BLaER1 treated with 17β-estradiol and CSF1 and Interleukin-3, amounts not matched to agents 10 nM and 100 nM (cell line): ENCODE measurements around the gene METAP1D.

Experiments used
- H3K27ac ChIP-seq, 11 experiments: shearing (Covaris generic); formaldehyde crosslinking; 2 replicates each; pipeline ENCODE4 v1.8.1; 2022
- H3K27me3 ChIP-seq, 11 experiments: shearing (Covaris generic); formaldehyde crosslinking; 2 replicates each; pipeline ENCODE4 v1.8.1; 2022
- H3K36me3 ChIP-seq, 11 experiments: shearing (Covaris generic); formaldehyde crosslinking; 2 replicates each; pipeline ENCODE4 v1.8.1; 2022
- H3K4me1 ChIP-seq, 10 experiments: shearing (Covaris generic); formaldehyde crosslinking; 2 replicates each; pipeline ENCODE4 v1.8.1; 2022
- H3K4me2 ChIP-seq, 11 experiments: shearing (Covaris generic); formaldehyde crosslinking; 2 replicates each; pipeline ENCODE4 v1.8.1; 2022
- H3K4me3 ChIP-seq, 10 experiments: shearing (Covaris generic); formaldehyde crosslinking; 2 replicates each; pipeline ENCODE4 v1.8.1; 2022
- H3K9ac ChIP-seq, 11 experiments: shearing (Covaris generic); formaldehyde crosslinking; 2 replicates each; pipeline ENCODE4 v1.8.1; 2022
- H3K9me3 ChIP-seq, 11 experiments: shearing (Covaris generic); formaldehyde crosslinking; replicated peaks in 1 of 11; 2 replicates each; pipeline ENCODE4 v1.8.1; 2022
- H4K20me1 ChIP-seq, 11 experiments: shearing (Covaris generic); formaldehyde crosslinking; 2 replicates each; pipeline ENCODE4 v1.8.1; 2022
- Cebpa-rat ChIP-seq, 11 experiments: shearing (Covaris generic); IDR thresholded peaks; 2 replicates each; pipeline ENCODE4 v1.8.1; 2022

METAP1D gene

GRCh38 chr2:172088245-172089004 lies 88.7 kb downstream of the METAP1D start:
- peaks cover 11 to 29% (median 17%) of the 10 kb centered on the region in 10 experiments; a peak in 19 of 20 replicates for H3K4me1 ChIP-seq
- H4K20me1 ChIP-seq = peaks cover 0 to 98% (median 92%) of the 10 kb centered on the region in 11 experiments; a peak in 19 of 22 replicates
- H3K9me3 ChIP-seq = peaks cover 9 to 31% (median 18%) of the 10 kb centered on the region in 11 experiments; a peak in 21 of 22 replicates
- H3K27me3 ChIP-seq = peaks cover 100% of the 10 kb centered on the region in 11 experiments
- no peak overlapping the region for H3K9ac ChIP-seq
- H3K4me3 ChIP-seq = no peak overlapping the region
- H3K27ac ChIP-seq = no peak overlapping the region
- TF ChIP-seq Cebpa-rat (IDR thresholded peaks at IDR 0.05) = no peak
- H3K36me3 ChIP-seq = no peaks in the 10 kb centered on the region
- H3K4me2 ChIP-seq = no peak overlapping the region

DNA sequence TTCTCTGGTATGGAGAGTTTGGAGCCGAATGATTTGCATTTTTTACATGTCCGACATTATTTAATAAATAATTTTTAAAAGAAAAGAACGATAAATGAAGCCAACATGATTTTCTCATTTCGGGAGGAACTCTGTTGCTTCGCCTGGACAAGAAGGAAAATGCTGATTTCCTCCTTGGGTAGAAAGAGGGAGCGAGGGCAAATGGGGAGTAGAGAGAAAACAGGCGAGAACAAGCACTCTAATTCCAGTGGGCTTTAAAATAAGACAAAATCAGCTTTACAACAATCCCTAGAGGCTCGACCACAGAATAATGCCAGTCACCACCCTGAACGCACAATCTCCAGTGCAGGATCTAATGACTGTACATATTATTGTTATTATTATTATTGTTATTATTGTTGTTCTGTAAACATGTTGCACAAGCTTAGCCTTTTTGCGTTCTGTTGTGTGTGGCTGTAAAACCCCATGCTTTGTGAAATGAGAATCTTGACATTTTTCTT lies 89.3 kb downstream of the METAP1D start:
- peaks cover 0 to 98% (median 92%) of the 10 kb centered on the region in 11 experiments; a peak in 19 of 22 replicates for H4K20me1 ChIP-seq
- no peaks in the 10 kb centered on the region for H3K36me3 ChIP-seq
- peaks cover 10 to 24% (median 17%) of the 10 kb centered on the region in 10 experiments; a peak in 19 of 20 replicates for H3K4me1 ChIP-seq
- H3K27me3 ChIP-seq = peaks cover 100% of the 10 kb centered on the region in 11 experiments
- H3K27ac ChIP-seq = no peak overlapping the region
- peaks cover 9 to 31% (median 18%) of the 10 kb centered on the region in 11 experiments; a peak in 21 of 22 replicates for H3K9me3 ChIP-seq
- no peak for TF ChIP-seq Cebpa-rat (IDR thresholded peaks at IDR 0.05)
- H3K4me2 ChIP-seq = no peak overlapping the region
- H3K4me3 ChIP-seq = no peak overlapping the region
- H3K9ac ChIP-seq = no peak overlapping the region

GRCh38 chr2:172089633-172090032 lies 89.9 kb downstream of the METAP1D start:
- Histone ChIP-seq H3K27ac (no peak overlapping the region), H3K4me3 (no peak overlapping the region), H3K9me3 (peaks cover 9 to 31% (median 18%) of the 10 kb centered on the region in 11 experiments; a peak in 21 of 22 replicates), H3K36me3 (no peaks in the 10 kb centered on the region), H3K27me3 (peaks cover 100% of the 10 kb centered on the region in 11 experiments), H4K20me1 (peaks cover 0 to 98% (median 92%) of the 10 kb centered on the region in 11 experiments; a peak in 19 of 22 replicates), H3K4me1 (peaks cover 5 to 20% (median 12%) of the 10 kb centered on the region in 10 experiments; a peak in 19 of 20 replicates), H3K9ac (no peak overlapping the region), H3K4me2 (no peak overlapping the region)
- no peak for TF ChIP-seq Cebpa-rat (IDR thresholded peaks at IDR 0.05)

- Histone ChIP-seq H3K27me3 (peaks cover 100% of the 10 kb centered on the region in 11 experiments), H3K4me3 (no peak overlapping the region), H3K9me3 (peaks cover 9 to 31% (median 18%) of the 10 kb centered on the region in 11 experiments; a peak in 21 of 22 replicates), H3K9ac (no peak overlapping the region), H3K4me1 (peaks cover 3 to 20% (median 12%) of the 10 kb centered on the region in 10 experiments; a peak in 19 of 20 replicates), H3K27ac (no peak overlapping the region), H4K20me1 (peaks cover 0 to 98% (median 92%) of the 10 kb centered on the region in 11 experiments; a peak in 19 of 22 replicates), H3K4me2 (no peak overlapping the region), H3K36me3 (no peaks in the 10 kb centered on the region)
- no peak for TF ChIP-seq Cebpa-rat (IDR thresholded peaks at IDR 0.05)
These were observed 90.5 kb downstream of the METAP1D start for GRCh38 chr2:172090044-172090961.

DNA sequence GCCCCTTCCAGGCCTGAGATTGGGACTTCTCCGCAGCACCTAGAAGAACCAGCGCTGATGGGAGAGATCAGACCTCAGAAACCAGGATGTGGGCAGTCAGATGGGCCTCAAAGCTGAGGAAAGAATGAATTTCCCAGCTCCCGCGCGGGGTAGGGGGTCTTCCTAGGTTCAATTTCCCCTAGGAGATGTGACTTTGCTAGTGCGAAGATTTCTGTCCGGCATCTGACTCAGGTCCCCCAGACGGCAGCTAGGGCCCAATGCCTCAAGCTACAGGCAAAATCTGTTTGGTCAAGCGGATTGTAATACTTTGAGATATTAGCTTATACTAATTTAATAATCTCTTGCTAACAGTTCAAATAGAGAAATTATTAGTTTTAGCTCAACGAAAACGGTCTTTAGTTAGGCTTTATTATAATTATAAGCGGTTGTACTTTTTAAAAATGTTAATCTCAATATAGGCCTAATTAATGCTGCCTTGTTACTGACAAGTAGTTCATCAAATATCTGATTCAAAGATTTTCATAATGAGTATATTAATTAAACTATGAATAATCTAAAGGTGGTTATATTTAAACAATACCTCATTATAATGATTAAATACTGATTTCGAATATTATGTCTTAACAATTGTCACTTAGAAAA lies 91.4 kb downstream of the METAP1D start:
- Histone ChIP-seq H3K4me3 (no peak overlapping the region), H3K4me1 (peaks cover 9 to 22% (median 15%) of the 10 kb centered on the region in 10 experiments; a peak in 19 of 20 replicates), H3K27ac (no peak overlapping the region), H4K20me1 (peaks cover 0 to 98% (median 92%) of the 10 kb centered on the region in 11 experiments; a peak in 19 of 22 replicates), H3K4me2 (no peak overlapping the region), H3K27me3 (peaks cover 100% of the 10 kb centered on the region in 11 experiments), H3K36me3 (no peaks in the 10 kb centered on the region), H3K9me3 (peaks cover 9 to 25% (median 18%) of the 10 kb centered on the region in 11 experiments; a peak in 21 of 22 replicates), H3K9ac (no peak overlapping the region)
- no peak for TF ChIP-seq Cebpa-rat (IDR thresholded peaks at IDR 0.05)

- no peak for TF ChIP-seq Cebpa-rat (IDR thresholded peaks at IDR 0.05)
- Histone ChIP-seq H3K4me1 (peaks cover 10 to 26% (median 20%) of the 10 kb centered on the region in 10 experiments), H3K9ac (no peak overlapping the region), H3K27ac (no peak overlapping the region), H3K4me3 (no peak overlapping the region), H3K27me3 (peaks cover 100% of the 10 kb centered on the region in 11 experiments), H3K9me3 (peaks cover 9 to 17% (median 13%) of the 10 kb centered on the region in 11 experiments; a peak in 21 of 22 replicates), H4K20me1 (peaks cover 0 to 98% (median 92%) of the 10 kb centered on the region in 11 experiments; a peak in 19 of 22 replicates), H3K4me2 (no peak overlapping the region), H3K36me3 (no peaks in the 10 kb centered on the region)
These were observed 92.2 kb downstream of the METAP1D start for GRCh38 chr2:172091761-172092566.

- Histone ChIP-seq H3K4me2 (no peak overlapping the region), H3K9ac (no peak overlapping the region), H3K4me1 (peaks cover 10 to 30% (median 23%) of the 10 kb centered on the region in 10 experiments), H3K9me3 (peaks cover 2 to 8% (median 4%) of the 10 kb centered on the region in 11 experiments; a peak in 18 of 22 replicates), H3K27me3 (peaks cover 100% of the 10 kb centered on the region in 11 experiments), H3K4me3 (no peak overlapping the region), H4K20me1 (peaks cover 0 to 98% (median 92%) of the 10 kb centered on the region in 11 experiments; a peak in 20 of 22 replicates), H3K27ac (no peak overlapping the region), H3K36me3 (no peaks in the 10 kb centered on the region)
- TF ChIP-seq Cebpa-rat (IDR thresholded peaks at IDR 0.05) = no peak
These were observed 93.1 kb downstream of the METAP1D start for GRCh38 chr2:172092716-172093415.
